ENCODE results near the gene VGLL3. TPM values are rescaled to one million over a fixed set of nuclear protein-coding genes. Genes with fewer than 3 reads are reported as not detected.
A peak's percentile ranks its signal among the peaks of the same experiment; 100 is the strongest.
"Not testable (repeated sequence)": the region's sequence is repeated elsewhere in the genome, so short reads cannot be mapped to it uniquely, and the experiment has no call there.

Gene VGLL3
- total RNA-seq, 1 experiment from 2014 or later, result 0.08 TPM

DNA sequence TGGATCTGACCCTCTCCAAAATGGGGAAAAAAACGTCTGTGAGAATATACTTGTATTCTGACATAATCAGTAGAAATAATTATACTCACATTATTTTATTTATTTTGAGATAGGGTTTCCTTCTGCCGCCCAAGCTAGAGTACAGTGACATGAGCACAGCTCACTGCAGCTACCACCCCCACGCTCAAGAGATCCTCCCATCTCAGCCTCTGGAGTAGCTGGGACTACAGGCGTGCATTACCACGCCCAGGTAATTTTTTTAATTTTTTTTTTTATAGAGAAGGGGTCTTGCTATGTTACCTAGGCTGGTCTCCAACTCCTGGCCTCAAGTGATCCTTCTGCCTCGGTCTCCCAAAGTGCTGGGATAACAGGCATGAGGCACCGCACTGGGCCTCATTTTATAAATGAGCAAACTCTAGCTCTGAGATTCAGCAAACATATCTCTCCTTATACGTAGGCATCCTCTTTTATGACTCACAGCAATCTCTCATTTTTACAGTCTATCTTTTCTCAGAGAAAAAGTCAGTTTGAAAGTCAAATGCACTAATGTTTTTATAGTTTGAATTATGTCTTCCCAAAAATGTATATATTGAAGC, 989 bp upstream of the VGLL3 start:
- in situ Hi-C loops (cut with HindIII; ENCODE audit: low pct_unique_long_range_greater_than_20kb, low sequenced_read_pairs), result no loop called here
- no peak for DNase-seq (ENCODE audit: low read depth, low spot score)

GRCh38 chr3:86991482-86991815, 500 bp upstream of the VGLL3 start:
- in situ Hi-C loops (cut with HindIII; ENCODE audit: low pct_unique_long_range_greater_than_20kb, low sequenced_read_pairs), result no loop called here
- DNase-seq (ENCODE audit: low read depth, low spot score), result no peak

- no peak for DNase-seq (ENCODE audit: low read depth, low spot score)
- in situ Hi-C loops (cut with HindIII; ENCODE audit: low pct_unique_long_range_greater_than_20kb, low sequenced_read_pairs), result no loop called here
Measured at GRCh38 chr3:86990012-86990733, 776 bp downstream of the VGLL3 start.

GRCh38 chr3:86989611-86990010, 1.3 kb downstream of the VGLL3 start:
- no peak for DNase-seq (ENCODE audit: low read depth, low spot score)
- in situ Hi-C loops (cut with HindIII; ENCODE audit: low pct_unique_long_range_greater_than_20kb, low sequenced_read_pairs), result no loop called here

- DNase-seq (ENCODE audit: low read depth, low spot score), result no peak
- in situ Hi-C loops (cut with HindIII; ENCODE audit: low pct_unique_long_range_greater_than_20kb, low sequenced_read_pairs), result no loop called here
Measured at GRCh38 chr3:86989006-86989405, 1.9 kb downstream of the VGLL3 start.

DNA sequence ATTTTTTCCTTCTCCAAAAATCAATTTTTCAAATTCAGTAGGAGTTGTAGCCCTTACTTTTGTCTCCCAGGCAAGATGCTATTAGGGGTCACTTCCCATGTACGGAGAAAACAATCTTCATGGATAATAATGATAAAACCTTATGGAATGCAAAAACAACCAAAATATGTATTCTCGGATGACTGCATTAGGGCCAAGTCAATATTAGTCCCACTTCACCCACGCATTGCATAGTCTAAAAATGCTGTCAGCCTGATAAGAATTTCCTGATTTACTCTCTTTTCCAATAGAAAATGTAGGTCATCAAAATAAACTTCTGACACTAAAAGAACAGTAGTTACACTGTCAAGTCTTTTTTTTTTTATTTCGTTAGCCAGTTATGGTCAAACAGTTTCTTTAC, 2.7 kb downstream of the VGLL3 start:
- in situ Hi-C loops (cut with HindIII; ENCODE audit: low pct_unique_long_range_greater_than_20kb, low sequenced_read_pairs), result no loop called here
- no peak for DNase-seq (ENCODE audit: low read depth, low spot score)

GRCh38 chr3:86987421-86987715, 3.6 kb downstream of the VGLL3 start:
- in situ Hi-C loops (cut with HindIII; ENCODE audit: low pct_unique_long_range_greater_than_20kb, low sequenced_read_pairs), result no loop called here
- no peak for DNase-seq (ENCODE audit: low read depth, low spot score)

DNA sequence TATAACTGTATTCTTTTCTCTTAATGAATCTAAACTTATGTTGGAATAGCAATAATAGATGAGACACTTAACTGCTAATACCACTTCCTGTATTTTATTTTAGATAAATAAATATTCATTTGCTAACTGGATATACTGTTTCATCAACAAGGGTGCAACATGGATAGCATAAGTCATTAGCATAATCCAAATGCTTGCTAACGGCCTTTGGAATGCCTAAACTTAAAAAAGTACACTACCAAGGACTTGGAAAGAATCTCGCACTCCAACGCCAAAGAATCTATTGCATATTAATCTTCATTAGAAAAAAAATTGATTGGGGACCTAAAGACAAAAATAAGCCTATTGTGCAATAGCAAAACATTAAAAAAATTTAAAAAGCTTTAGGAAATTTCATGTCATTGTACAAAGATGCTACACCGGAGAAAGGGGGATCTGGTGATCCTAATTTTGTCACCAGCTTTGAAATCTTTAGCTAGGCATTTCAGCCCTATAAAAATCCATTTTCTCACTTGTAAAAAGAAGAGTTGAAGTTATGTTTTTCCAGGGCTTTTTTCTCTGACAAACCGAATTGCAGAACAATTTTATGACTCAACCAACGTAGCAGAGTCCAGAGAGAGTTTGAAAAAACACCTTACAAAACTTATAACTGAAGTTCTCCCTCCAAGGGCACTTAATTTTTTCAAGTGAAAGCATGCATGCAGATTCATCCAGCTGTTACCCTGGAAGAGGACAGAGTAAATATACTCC, 4.1 kb downstream of the VGLL3 start:
- no peak for DNase-seq (ENCODE audit: low read depth, low spot score)
- in situ Hi-C loops (cut with HindIII; ENCODE audit: low pct_unique_long_range_greater_than_20kb, low sequenced_read_pairs), result no loop called here

GRCh38 chr3:86985181-86985826, 5.6 kb downstream of the VGLL3 start:
- no peak for DNase-seq (ENCODE audit: low read depth, low spot score)
- in situ Hi-C loops (cut with HindIII; ENCODE audit: low pct_unique_long_range_greater_than_20kb, low sequenced_read_pairs), result no loop called here

DNA sequence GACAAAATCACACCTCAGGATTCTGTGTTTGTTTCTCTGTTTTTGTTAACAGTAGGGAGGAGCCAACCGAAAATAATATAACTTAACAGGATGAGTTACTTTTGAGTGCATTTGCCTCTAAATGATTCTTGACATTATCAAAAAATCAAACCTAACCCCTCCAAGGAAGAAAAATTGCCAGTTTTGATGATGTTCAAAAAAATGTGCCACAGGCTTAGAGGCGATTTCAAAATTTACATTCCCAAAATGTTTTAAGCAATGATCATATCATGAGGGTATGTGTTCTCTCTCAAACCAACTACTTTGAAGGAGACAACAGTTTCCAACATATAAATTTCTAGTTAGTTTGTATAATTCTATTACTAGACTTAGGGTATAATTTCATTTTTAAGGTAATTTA, 6.7 kb downstream of the VGLL3 start:
- DNase-seq (ENCODE audit: low read depth, low spot score), result no peak
- in situ Hi-C loops (cut with HindIII; ENCODE audit: low pct_unique_long_range_greater_than_20kb, low sequenced_read_pairs), result no loop called here

DNA sequence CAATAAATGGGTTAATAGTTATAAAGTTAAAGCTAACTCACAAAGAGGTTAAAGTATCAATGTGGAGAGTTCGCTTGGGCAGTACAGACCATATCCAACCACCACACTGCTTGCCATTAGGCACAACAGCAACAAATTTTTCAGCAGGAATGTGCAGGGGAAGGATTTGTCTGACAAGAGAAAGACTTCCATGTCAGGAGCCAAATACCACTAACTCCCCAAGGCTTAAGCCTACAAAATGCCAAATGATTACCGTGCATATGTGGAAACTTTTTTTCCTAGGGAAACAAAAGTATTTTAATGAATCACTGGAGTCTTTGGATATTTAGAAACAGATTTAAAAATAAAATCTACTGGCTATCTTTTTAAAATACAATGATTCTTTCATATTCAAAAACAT, 8.1 kb downstream of the VGLL3 start:
- in situ Hi-C loops (cut with HindIII; ENCODE audit: low pct_unique_long_range_greater_than_20kb, low sequenced_read_pairs), result no loop called here

DNA sequence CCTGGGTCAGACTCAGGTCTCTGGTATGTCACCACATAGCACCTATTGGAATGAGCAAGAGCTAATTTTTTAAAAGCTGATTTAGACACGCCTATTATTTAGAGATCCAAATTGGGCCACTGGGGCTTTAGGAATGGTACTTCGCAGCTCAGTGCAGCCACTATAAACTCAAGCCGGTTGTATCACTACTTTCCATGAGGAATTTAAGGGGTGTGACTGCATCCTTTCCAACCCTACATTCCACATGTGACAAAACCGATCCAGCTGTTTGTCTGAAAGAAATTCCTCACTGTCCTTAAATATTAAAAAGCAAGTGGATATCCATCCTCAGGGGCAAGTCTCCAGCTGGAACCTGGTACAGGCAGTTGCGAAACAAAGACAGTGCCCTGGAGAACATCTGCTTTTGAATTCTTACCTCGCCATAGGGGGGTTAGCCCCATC, 12.8 kb downstream of the VGLL3 start:
- in situ Hi-C loops (cut with HindIII; ENCODE audit: low pct_unique_long_range_greater_than_20kb, low sequenced_read_pairs), result no loop called here
- no peak for DNase-seq (ENCODE audit: low read depth, low spot score)

More for the DNA sequence above, 8.1 kb downstream of the VGLL3 start:
- peak; percentile 10 for DNase-seq (ENCODE audit: low read depth, low spot score)

DNA sequence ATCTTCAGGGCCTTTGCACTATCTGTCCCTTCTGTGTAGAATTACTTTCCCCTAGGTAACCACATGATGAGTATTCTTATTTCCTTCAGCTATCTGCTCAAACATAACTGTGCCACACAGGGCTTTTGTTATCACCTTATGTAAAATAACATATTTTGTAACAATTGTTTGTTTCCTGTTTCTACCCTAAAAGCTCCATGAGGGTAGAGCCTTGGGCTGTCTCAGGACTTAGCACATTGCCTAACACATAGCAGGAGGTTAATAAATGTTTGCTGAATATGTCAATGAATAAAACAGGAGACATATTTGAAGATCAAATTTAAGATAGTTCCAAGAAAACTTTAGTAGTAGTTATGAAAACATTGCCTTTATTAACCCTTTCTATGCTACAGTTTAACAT, 14.7 kb downstream of the VGLL3 start:
- in situ Hi-C loops (cut with HindIII; ENCODE audit: low pct_unique_long_range_greater_than_20kb, low sequenced_read_pairs), result no loop called here
- DNase-seq (ENCODE audit: low read depth, low spot score), result no peak

GRCh38 chr3:86974177-86974576, 16.8 kb downstream of the VGLL3 start:
- DNase-seq (ENCODE audit: low read depth, low spot score); in situ Hi-C loops (cut with HindIII; ENCODE audit: low pct_unique_long_range_greater_than_20kb, low sequenced_read_pairs): not testable (repeated sequence)

DNA sequence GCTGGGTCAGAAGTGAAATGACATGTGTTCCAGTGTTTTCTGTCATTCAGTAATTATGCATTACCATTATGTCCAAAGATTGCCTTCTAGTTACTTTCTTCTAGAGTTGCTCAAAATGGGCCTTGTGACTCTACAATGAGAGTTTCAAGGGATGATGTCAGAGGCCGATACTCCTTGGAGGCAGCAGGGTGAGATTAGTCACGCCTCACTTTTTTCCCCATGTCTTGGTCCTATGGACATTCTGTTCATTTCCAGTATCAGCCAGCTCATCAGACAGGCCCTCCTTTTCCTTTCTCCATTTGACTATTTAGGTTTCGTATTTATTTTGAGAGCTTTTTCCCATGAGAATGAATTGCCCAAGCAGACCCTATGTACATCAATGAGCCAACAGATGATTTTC, 17.5 kb downstream of the VGLL3 start:
- in situ Hi-C loops (cut with HindIII; ENCODE audit: low pct_unique_long_range_greater_than_20kb, low sequenced_read_pairs), result no loop called here
- DNase-seq (ENCODE audit: low read depth, low spot score), result peak; percentile 59

DNA sequence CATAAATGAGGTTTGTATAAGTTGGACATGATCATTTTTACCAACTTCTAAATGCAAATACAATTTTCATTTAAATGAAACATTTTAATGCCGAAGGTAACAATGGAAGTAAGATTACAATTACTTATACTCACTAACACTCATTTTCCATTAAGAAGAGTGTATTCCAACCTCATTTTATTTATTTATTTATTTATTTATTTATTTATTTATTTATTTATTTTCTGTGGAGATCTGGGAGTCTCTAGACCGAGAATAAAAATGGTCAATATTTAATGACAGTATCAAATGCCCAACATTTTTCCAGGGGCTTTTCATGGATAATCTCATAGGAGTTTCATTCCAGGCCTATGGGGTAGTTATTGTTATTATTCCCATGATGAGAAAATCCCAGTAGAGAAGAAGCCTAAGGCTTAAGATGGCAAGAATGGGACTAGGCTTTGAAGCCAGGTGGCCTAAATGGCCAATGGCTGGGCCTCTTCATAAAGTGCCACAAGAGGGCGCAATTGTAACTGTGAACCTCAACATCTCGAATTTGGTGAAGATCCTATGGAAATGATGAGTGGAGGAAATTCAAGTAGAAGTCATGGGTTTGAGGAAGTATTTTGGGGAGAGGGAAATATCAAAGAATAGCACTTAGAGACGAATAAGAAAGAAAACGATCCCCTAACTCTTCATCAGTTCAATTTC, 21.3 kb downstream of the VGLL3 start:
- in situ Hi-C loops (cut with HindIII; ENCODE audit: low pct_unique_long_range_greater_than_20kb, low sequenced_read_pairs), result no loop called here
- peak; percentile 87 for DNase-seq (ENCODE audit: low read depth, low spot score)

GRCh38 chr3:86968244-86968932, 22.6 kb downstream of the VGLL3 start:
- no peak for DNase-seq (ENCODE audit: low read depth, low spot score)
- in situ Hi-C loops (cut with HindIII; ENCODE audit: low pct_unique_long_range_greater_than_20kb, low sequenced_read_pairs), result no loop called here

DNA sequence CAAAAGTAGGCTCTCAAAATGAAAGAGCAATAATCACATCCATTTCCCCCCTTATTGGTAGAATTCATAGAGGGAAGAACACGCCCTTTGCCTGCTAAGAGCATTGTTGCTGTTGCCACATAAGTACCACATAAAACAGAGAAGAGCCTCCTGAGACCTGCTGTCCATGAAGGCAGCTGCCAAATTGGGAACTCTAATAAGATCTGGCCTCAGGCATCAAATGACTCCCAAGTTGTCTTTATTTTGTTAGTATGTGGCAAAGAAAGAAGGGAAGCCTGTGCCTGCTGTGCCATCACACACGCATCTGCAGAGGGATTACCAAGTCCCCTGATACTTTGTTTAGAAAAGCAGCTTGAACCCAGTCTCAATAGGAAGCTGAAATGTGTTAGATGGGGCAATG, 23.9 kb downstream of the VGLL3 start:
- DNase-seq (ENCODE audit: low read depth, low spot score), result peak; percentile 13
- in situ Hi-C loops (cut with HindIII; ENCODE audit: low pct_unique_long_range_greater_than_20kb, low sequenced_read_pairs), result no loop called here

Data from SK-MEL-5 (cell line).